ENCODE data around the gene CCHCR1.

DNA sequence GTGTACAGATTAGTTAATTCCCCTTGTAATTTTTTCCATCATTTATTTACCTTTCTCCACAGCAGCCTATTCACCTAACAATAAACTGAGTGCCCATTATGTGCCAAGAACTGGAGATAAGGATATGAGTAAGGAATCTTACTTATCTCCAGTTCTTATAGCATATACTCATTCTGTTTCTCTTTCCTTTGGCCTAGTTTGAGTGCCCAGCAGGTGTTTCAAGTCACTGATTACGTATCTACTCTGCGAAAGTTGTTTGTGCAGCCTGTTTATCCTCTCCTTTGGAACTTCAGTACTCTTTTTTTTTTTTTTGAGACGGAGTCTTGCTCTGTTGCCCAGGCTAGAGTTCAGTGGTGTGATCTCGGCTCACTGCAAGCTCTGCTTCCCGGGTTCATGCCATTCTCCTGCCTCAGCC, 30.2 kb upstream of the CCHCR1 start:
- TF ChIP-seq, protein P1, sequence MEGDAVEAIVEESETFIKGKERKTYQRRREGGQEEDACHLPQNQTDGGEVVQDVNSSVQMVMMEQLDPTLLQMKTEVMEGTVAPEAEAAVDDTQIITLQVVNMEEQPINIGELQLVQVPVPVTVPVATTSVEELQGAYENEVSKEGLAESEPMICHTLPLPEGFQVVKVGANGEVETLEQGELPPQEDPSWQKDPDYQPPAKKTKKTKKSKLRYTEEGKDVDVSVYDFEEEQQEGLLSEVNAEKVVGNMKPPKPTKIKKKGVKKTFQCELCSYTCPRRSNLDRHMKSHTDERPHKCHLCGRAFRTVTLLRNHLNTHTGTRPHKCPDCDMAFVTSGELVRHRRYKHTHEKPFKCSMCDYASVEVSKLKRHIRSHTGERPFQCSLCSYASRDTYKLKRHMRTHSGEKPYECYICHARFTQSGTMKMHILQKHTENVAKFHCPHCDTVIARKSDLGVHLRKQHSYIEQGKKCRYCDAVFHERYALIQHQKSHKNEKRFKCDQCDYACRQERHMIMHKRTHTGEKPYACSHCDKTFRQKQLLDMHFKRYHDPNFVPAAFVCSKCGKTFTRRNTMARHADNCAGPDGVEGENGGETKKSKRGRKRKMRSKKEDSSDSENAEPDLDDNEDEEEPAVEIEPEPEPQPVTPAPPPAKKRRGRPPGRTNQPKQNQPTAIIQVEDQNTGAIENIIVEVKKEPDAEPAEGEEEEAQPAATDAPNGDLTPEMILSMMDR (IDR thresholded peaks at IDR 0.05): no peak
- no peak for TF ChIP-seq POLR2A (IDR thresholded peaks at IDR 0.05)
